ENCODE results near the gene E2F4.

Gene E2F4

GRCh38 chr16:67245674-67246080, 53.7 kb downstream of the E2F4 start:
- peak overlapping the region; percentile 13 for H3K9ac ChIP-seq (ENCODE audit: low read length)
- H3K36me3 ChIP-seq (ENCODE audit: insufficient read depth, low read length), result no peaks in the 10 kb centered on the region
- H3K27ac ChIP-seq (ENCODE audit: low read depth, low read length), result peak overlapping the region; percentile 91
- H3K4me1 ChIP-seq (ENCODE audit: insufficient read depth, low read length), result peaks cover 40% of the 10 kb centered on the region
- peak overlapping the region; percentile 73 to 82 for H3K4me3 ChIP-seq (ENCODE audit: low read depth in 1 of 2, low read length in 2 of 2)
- H3K9me3 ChIP-seq (ENCODE audit: low read length), result no peaks in the 10 kb centered on the region
- peaks cover 17 to 23% of the 10 kb centered on the region in 2 donors for H3K27me3 ChIP-seq (ENCODE audit: control insufficient read depth in 1 of 2, insufficient read depth in 2 of 2, low read length in 2 of 2)

- H3K27me3 ChIP-seq (ENCODE audit: control insufficient read depth in 1 of 2, insufficient read depth in 2 of 2, low read length in 2 of 2), result peaks cover 22 to 28% of the 10 kb centered on the region in 2 donors
- H3K9me3 ChIP-seq (ENCODE audit: low read length), result no peaks in the 10 kb centered on the region
- H3K4me3 ChIP-seq (ENCODE audit: low read depth in 1 of 2, low read length in 2 of 2), result peak overlapping the region; percentile 73 to 82
- peaks cover 39% of the 10 kb centered on the region for H3K4me1 ChIP-seq (ENCODE audit: insufficient read depth, low read length)
- H3K9ac ChIP-seq (ENCODE audit: low read length), result peak overlapping the region; percentile 19
- peak overlapping the region; percentile 91 for H3K27ac ChIP-seq (ENCODE audit: low read depth, low read length)
- no peaks in the 10 kb centered on the region for H3K36me3 ChIP-seq (ENCODE audit: insufficient read depth, low read length)
Observed at GRCh38 chr16:67246081-67246755, 54.3 kb downstream of the E2F4 start.

- peaks cover 22 to 32% of the 10 kb centered on the region in 2 donors for H3K27me3 ChIP-seq (ENCODE audit: control insufficient read depth in 1 of 2, insufficient read depth in 2 of 2, low read length in 2 of 2)
- H3K4me1 ChIP-seq (ENCODE audit: insufficient read depth, low read length), result peaks cover 35% of the 10 kb centered on the region
- peak overlapping the region; percentile 73 to 82 for H3K4me3 ChIP-seq (ENCODE audit: low read depth in 1 of 2, low read length in 2 of 2)
Observed at GRCh38 chr16:67246756-67247191, 54.8 kb downstream of the E2F4 start.

GRCh38 chr16:67247192-67248072, 55.5 kb downstream of the E2F4 start, which contains the start of gene FHOD1:
TSS of gene FHOD1 (minus strand) at chr16:67247481. CDS start at chr16:67247410, 71 bp downstream.
- Histone ChIP-seq H3K27ac (ENCODE audit: low read depth, low read length) (peak within 1 kb of the TSS; percentile 91), H3K36me3 (ENCODE audit: insufficient read depth, low read length) (no peaks in the 10 kb centered on the region), H3K4me3 (ENCODE audit: low read depth in 1 of 2, low read length in 2 of 2) (peak within 1 kb of the TSS; percentile 73 to 82), H3K9ac (ENCODE audit: low read length) (peak within 1 kb of the TSS; percentile 19), H3K27me3 (ENCODE audit: control insufficient read depth in 1 of 2, insufficient read depth in 2 of 2, low read length in 2 of 2) (peaks cover 22 to 36% of the 10 kb centered on the region in 2 donors), H3K9me3 (ENCODE audit: low read length) (no peaks in the 10 kb centered on the region), H3K4me1 (ENCODE audit: insufficient read depth, low read length) (peaks cover 35% of the 10 kb centered on the region)

More at GRCh38 chr16:67246756-67247191, 54.8 kb downstream of the E2F4 start:
- no peaks in the 10 kb centered on the region for H3K36me3 ChIP-seq (ENCODE audit: insufficient read depth, low read length)
- H3K9me3 ChIP-seq (ENCODE audit: low read length), result no peaks in the 10 kb centered on the region
- peak overlapping the region; percentile 19 for H3K9ac ChIP-seq (ENCODE audit: low read length)
- H3K27ac ChIP-seq (ENCODE audit: low read depth, low read length), result peak overlapping the region; percentile 91

- Histone ChIP-seq H3K36me3 (ENCODE audit: insufficient read depth, low read length) (no peaks in the 10 kb centered on the region), H3K9me3 (ENCODE audit: low read length) (no peaks in the 10 kb centered on the region), H3K27me3 (ENCODE audit: control insufficient read depth in 1 of 2, insufficient read depth in 2 of 2, low read length in 2 of 2) (peaks cover 22 to 42% of the 10 kb centered on the region in 2 donors), H3K4me3 (ENCODE audit: low read depth in 1 of 2, low read length in 2 of 2) (peak overlapping the region; percentile 49 to 82), H3K27ac (ENCODE audit: low read depth, low read length) (no peak overlapping the region), H3K9ac (ENCODE audit: low read length) (no peak overlapping the region), H3K4me1 (ENCODE audit: insufficient read depth, low read length) (peaks cover 35% of the 10 kb centered on the region)
Observed at GRCh38 chr16:67248073-67248400, 56.1 kb downstream of the E2F4 start.

All from muscle layer of colon (tissue), 2 donors.